HEK293 (cell line): ENCODE measurements around the gene DOCK7.

Source experiments
- BCL11B ChIP-seq: fragments of 450-650 bp; formaldehyde crosslinking; IDR thresholded peaks from 2 replicates; pipeline ENCODE4 v1.5.1; 2016; ENCODE audit warnings: low read depth, missing biosample characterization, missing genetic modification characterization
- GLI4 ChIP-seq: fragments of 450-650 bp; formaldehyde crosslinking; IDR thresholded peaks from 2 replicates; pipeline ENCODE4 v1.5.1; 2016; ENCODE audit warnings: missing biosample characterization, missing genetic modification characterization
- GLIS2 ChIP-seq: fragments of 450-650 bp; formaldehyde crosslinking; IDR thresholded peaks from 2 replicates; pipeline ENCODE4 v1.5.1; 2016; ENCODE audit warnings: missing biosample characterization, missing genetic modification characterization
- KLF7 ChIP-seq: fragments of 450-650 bp; formaldehyde crosslinking; IDR thresholded peaks from 2 replicates; pipeline ENCODE4 v1.5.1; 2016; ENCODE audit warnings: missing biosample characterization, missing genetic modification characterization, borderline replicate concordance
- KLF9 ChIP-seq: fragments of 450-650 bp; formaldehyde crosslinking; IDR thresholded peaks from 2 replicates; pipeline ENCODE4 v1.5.1; 2016; ENCODE audit warnings: missing biosample characterization, missing genetic modification characterization, low read depth
- MEIS1 ChIP-seq: sonication (generic); formaldehyde crosslinking; IDR thresholded peaks from 2 replicates; pipeline ENCODE4 v1.8.1; 2022; ENCODE audit warnings: missing genetic modification reagents, mild to moderate bottlenecking, borderline replicate concordance
- MZF1 ChIP-seq: fragments of 450-650 bp; formaldehyde crosslinking; IDR thresholded peaks from 2 replicates; pipeline ENCODE4 v1.5.1; 2017; ENCODE audit warnings: missing biosample characterization, missing genetic modification characterization, borderline replicate concordance
- OSR2 ChIP-seq: fragments of 450-650 bp; formaldehyde crosslinking; IDR thresholded peaks from 2 replicates; pipeline ENCODE4 v1.5.1; 2016; ENCODE audit warnings: missing biosample characterization, missing genetic modification characterization
- OVOL3 ChIP-seq: fragments of 450-650 bp; formaldehyde crosslinking; IDR thresholded peaks from 2 replicates; pipeline ENCODE4 v1.5.1; 2016; ENCODE audit warnings: missing biosample characterization, missing genetic modification characterization
- PATZ1 ChIP-seq: fragments of 450-650 bp; formaldehyde crosslinking; IDR thresholded peaks from 2 replicates; pipeline ENCODE4 v1.5.1; 2016; ENCODE audit warnings: missing biosample characterization, missing genetic modification characterization
- PRDM6 ChIP-seq: fragments of 450-650 bp; formaldehyde crosslinking; IDR thresholded peaks from 2 replicates; pipeline ENCODE4 v1.5.1; 2017; ENCODE audit warnings: missing biosample characterization, missing genetic modification characterization
- RBAK ChIP-seq: fragments of 450-650 bp; formaldehyde crosslinking; IDR thresholded peaks from 2 replicates; pipeline ENCODE4 v1.5.1; 2016; ENCODE audit warnings: missing biosample characterization, missing genetic modification characterization
- TRIM28 ChIP-seq: IDR thresholded peaks from 2 replicates; pipeline ENCODE4 v1.6.1; 2011; ENCODE audit warnings: low read length, control low read depth, borderline replicate concordance
- ZBTB20 ChIP-seq: fragments of 450-650 bp; formaldehyde crosslinking; IDR thresholded peaks from 2 replicates; pipeline ENCODE4 v1.5.1; 2016; ENCODE audit warnings: missing biosample characterization, missing genetic modification characterization
- ZFP3 ChIP-seq: fragments of 450-650 bp; formaldehyde crosslinking; IDR thresholded peaks from 2 replicates; pipeline ENCODE4 v1.5.1; 2016; ENCODE audit warnings: low read depth, missing biosample characterization, missing genetic modification characterization
- ZNF140 ChIP-seq: fragments of 450-650 bp; formaldehyde crosslinking; IDR thresholded peaks from 2 replicates; pipeline ENCODE4 v1.5.1; 2016; ENCODE audit warnings: missing biosample characterization, missing genetic modification characterization
- ZNF16 ChIP-seq: fragments of 450-650 bp; formaldehyde crosslinking; IDR thresholded peaks from 2 replicates; pipeline ENCODE4 v1.5.1; 2016; ENCODE audit warnings: low read depth, missing biosample characterization, missing genetic modification characterization
- ZNF19 ChIP-seq: fragments of 450-650 bp; formaldehyde crosslinking; IDR thresholded peaks from 2 replicates; pipeline ENCODE4; 2016; ENCODE audit warnings: missing biosample characterization, missing genetic modification characterization, low read depth
- ZNF2 ChIP-seq: fragments of 450-650 bp; formaldehyde crosslinking; IDR thresholded peaks from 2 replicates; pipeline ENCODE4 v1.5.1; 2016; ENCODE audit warnings: missing biosample characterization, missing genetic modification characterization
- ZNF23 ChIP-seq: fragments of 450-650 bp; formaldehyde crosslinking; IDR thresholded peaks from 2 replicates; pipeline ENCODE4 v1.5.1; 2016; ENCODE audit warnings: missing biosample characterization, missing genetic modification characterization, borderline replicate concordance
- ZNF248 ChIP-seq: fragments of 450-650 bp; formaldehyde crosslinking; IDR thresholded peaks from 2 replicates; pipeline ENCODE4 v1.5.1; 2017; ENCODE audit warnings: missing biosample characterization, missing genetic modification characterization
- ZNF404 ChIP-seq: fragments of 450-650 bp; formaldehyde crosslinking; IDR thresholded peaks from 2 replicates; pipeline ENCODE4 v1.5.1; 2017; ENCODE audit warnings: missing biosample characterization, missing genetic modification characterization
- ZNF426 ChIP-seq: fragments of 450-650 bp; formaldehyde crosslinking; IDR thresholded peaks from 2 replicates; pipeline ENCODE4 v1.5.1; 2017; ENCODE audit warnings: missing biosample characterization, missing genetic modification characterization, mild to moderate bottlenecking, inconsistent platforms, moderate library complexity
- ZNF473 ChIP-seq: fragments of 450-650 bp; formaldehyde crosslinking; IDR thresholded peaks from 2 replicates; pipeline ENCODE4 v1.5.1; 2017; ENCODE audit warnings: missing biosample characterization, missing genetic modification characterization
- ZNF501 ChIP-seq: fragments of 450-650 bp; formaldehyde crosslinking; IDR thresholded peaks from 2 replicates; pipeline ENCODE4 v1.5.1; 2016; ENCODE audit warnings: missing biosample characterization, missing genetic modification characterization
- ZNF513 ChIP-seq: fragments of 450-650 bp; IDR thresholded peaks from 2 replicates; pipeline ENCODE4 v1.5.1; 2018; ENCODE audit warnings: missing biosample characterization, missing genetic modification characterization
- ZNF529 ChIP-seq: fragments of 450-650 bp; formaldehyde crosslinking; IDR thresholded peaks from 2 replicates; pipeline ENCODE4 v1.5.1; 2017; ENCODE audit warnings: missing genetic modification characterization, missing biosample characterization; ENCODE audit not compliant: insufficient replicate concordance
- ZNF558 ChIP-seq: fragments of 450-650 bp; formaldehyde crosslinking; IDR thresholded peaks from 2 replicates; pipeline ENCODE4 v1.5.1; 2016; ENCODE audit warnings: missing biosample characterization, missing genetic modification characterization
- ZNF571 ChIP-seq: fragments of 450-650 bp; formaldehyde crosslinking; IDR thresholded peaks from 2 replicates; pipeline ENCODE4 v1.5.0; 2017; ENCODE audit warnings: missing biosample characterization, missing genetic modification characterization
- ZNF626 ChIP-seq: fragments of 450-650 bp; sonication (Bioruptor Pico); formaldehyde crosslinking; IDR thresholded peaks from 2 replicates; pipeline ENCODE4 v1.5.1; 2018; ENCODE audit warnings: missing biosample characterization, missing genetic modification characterization, inconsistent platforms
- ZNF629 ChIP-seq: fragments of 450-650 bp; formaldehyde crosslinking; IDR thresholded peaks from 2 replicates; pipeline ENCODE4 v1.5.1; 2017; ENCODE audit warnings: missing biosample characterization, missing genetic modification characterization
- ZNF645 ChIP-seq: fragments of 450-650 bp; formaldehyde crosslinking; IDR thresholded peaks from 2 replicates; pipeline ENCODE4; 2016; ENCODE audit warnings: missing biosample characterization, missing genetic modification characterization
- ZNF670 ChIP-seq: fragments of 450-650 bp; formaldehyde crosslinking; IDR thresholded peaks from 2 replicates; pipeline ENCODE4 v1.5.1; 2016; ENCODE audit warnings: missing biosample characterization, missing genetic modification characterization, low read depth
- ZNF76 ChIP-seq: fragments of 450-650 bp; formaldehyde crosslinking; IDR thresholded peaks from 2 replicates; pipeline ENCODE4; 2016; ENCODE audit warnings: low read depth, missing biosample characterization, missing genetic modification characterization, borderline replicate concordance
- ZNF776 ChIP-seq: fragments of 450-650 bp; formaldehyde crosslinking; IDR thresholded peaks from 2 replicates; pipeline ENCODE4 v1.5.0; 2017; ENCODE audit warnings: missing biosample characterization, missing genetic modification characterization, borderline replicate concordance
- ZNF777 ChIP-seq: fragments of 450-650 bp; formaldehyde crosslinking; IDR thresholded peaks from 2 replicates; pipeline ENCODE4 v1.5.1; 2017; ENCODE audit warnings: missing biosample characterization, missing genetic modification characterization, borderline replicate concordance
- ZNF791 ChIP-seq: fragments of 450-650 bp; formaldehyde crosslinking; IDR thresholded peaks from 2 replicates; pipeline ENCODE4 v1.5.1; 2016; ENCODE audit warnings: missing biosample characterization, missing genetic modification characterization
- ZXDB ChIP-seq: fragments of 450-650 bp; formaldehyde crosslinking; IDR thresholded peaks from 2 replicates; pipeline ENCODE4 v1.5.1; 2016; ENCODE audit warnings: missing biosample characterization, missing genetic modification characterization

DOCK7 gene

GRCh38 chr1:62687421-62687902 is 724 bp downstream of the DOCK7 start (continued):
- TF ChIP-seq ZNF426 (tag by site-specific recombination) = no peak
- no peak for TF ChIP-seq ZNF2
- TF ChIP-seq ZNF23 (tag by site-specific recombination) = no peak
- TF ChIP-seq ZNF473 (tag by site-specific recombination) = no peak
- TF ChIP-seq ZNF140 = no peak
- no peak for TF ChIP-seq TRIM28
- TF ChIP-seq KLF7 (tag by site-specific recombination) = peak; percentile 38; the same call in 1 of the 2 replicates
- no peak for TF ChIP-seq ZNF558 (tag by site-specific recombination)
- peak; percentile 77; the same call in 1 of the 2 replicates for TF ChIP-seq ZNF777 (tag by site-specific recombination)
- no peak for TF ChIP-seq ZNF529 (tag by site-specific recombination)
- TF ChIP-seq PRDM6 = no peak
- no peak for TF ChIP-seq ZXDB (tag by site-specific recombination)
- peak; percentile 91 for TF ChIP-seq ZBTB20 (tag by site-specific recombination)
- TF ChIP-seq BCL11B = no peak
- TF ChIP-seq ZNF501 (tag by site-specific recombination) = no peak
- TF ChIP-seq ZNF404 (tag by site-specific recombination) = no peak
- no peak for TF ChIP-seq OVOL3
- TF ChIP-seq ZNF19 (tag by site-specific recombination) = no peak
- no peak for TF ChIP-seq MEIS1
- no peak for TF ChIP-seq GLI4
- TF ChIP-seq ZNF513 = no peak
- TF ChIP-seq GLIS2 = peak; percentile 59
- TF ChIP-seq ZNF670 (tag by site-specific recombination) = no peak
- TF ChIP-seq MZF1 (tag by site-specific recombination) = no peak
- no peak for TF ChIP-seq ZNF626 (tag by site-specific recombination)
- TF ChIP-seq ZNF791 = no peak
- TF ChIP-seq OSR2 (tag by site-specific recombination) = no peak
- TF ChIP-seq ZNF76 = no peak
- no peak for TF ChIP-seq ZNF16 (tag by site-specific recombination)
- TF ChIP-seq ZNF571 (tag by site-specific recombination) = no peak
- no peak for TF ChIP-seq ZNF629 (tag by site-specific recombination)
- TF ChIP-seq ZNF776 (tag by site-specific recombination) = no peak
- no peak for TF ChIP-seq ZNF645 (tag by site-specific recombination)
- TF ChIP-seq PATZ1 = peak; percentile 54
- no peak for TF ChIP-seq RBAK (tag by site-specific recombination)
- TF ChIP-seq KLF9 = peak; percentile 44; the same call in 1 of the 2 replicates
- TF ChIP-seq ZFP3 (tag by site-specific recombination) = no peak
- no peak for TF ChIP-seq ZNF248 (tag by site-specific recombination)
